Progenitor cell of endocrine pancreas (in vitro differentiated cells): ENCODE results near the gene EPS8L1. TPM values are rescaled to one million over a fixed set of nuclear protein-coding genes. Genes with fewer than 3 reads are reported as not detected.

Experiments
- DNase-seq: peaks from one replicate; pipeline ENCODE4 v3.0.0; 2021; ENCODE audit warnings: low spot score; ENCODE audit not compliant: unreplicated experiment
- H3K27ac Mint-ChIP-seq: 2 replicates; pipeline ENCODE4 v1.8.0; 2021; ENCODE audit warnings: mild to moderate bottlenecking, moderate library complexity, mixed read lengths
- H3K27me3 Mint-ChIP-seq: 2 replicates; pipeline ENCODE4 v1.8.0; 2021; ENCODE audit warnings: mixed read lengths
- H3K36me3 Mint-ChIP-seq: 2 replicates; pipeline ENCODE4 v1.8.0; 2022; ENCODE audit warnings: mixed read lengths; ENCODE audit not compliant: insufficient read depth
- H3K4me1 Mint-ChIP-seq: 2 replicates; pipeline ENCODE4 v1.8.0; 2021; ENCODE audit warnings: low read depth, mixed read lengths
- H3K4me3 Mint-ChIP-seq: 2 replicates; pipeline ENCODE4 v1.8.0; 2021; ENCODE audit warnings: low read depth, mild to moderate bottlenecking, moderate library complexity, mixed read lengths
- H3K9me3 Mint-ChIP-seq: 2 replicates; pipeline ENCODE4 v1.8.0; 2021; ENCODE audit warnings: low read depth, mixed read lengths
- total RNA-seq: library from RNA; stranded (reverse); gene quantifications from 2 replicates; pipeline ENCODE4 v1.2.1, GENCODE V29; 2021
- TF ChIP-seq, protein P1 (sequence below): fragments of 200-600 bp; sonication (generic); IDR thresholded peaks from one replicate; pipeline ENCODE4 v1.5.0; 2021; ENCODE audit warnings: antibody characterized with exemption, mild to moderate bottlenecking; ENCODE audit not compliant: unreplicated experiment

The EPS8L1 gene
- total RNA-seq, 1 donor from 2014 or later, result 14.4 TPM

DNA sequence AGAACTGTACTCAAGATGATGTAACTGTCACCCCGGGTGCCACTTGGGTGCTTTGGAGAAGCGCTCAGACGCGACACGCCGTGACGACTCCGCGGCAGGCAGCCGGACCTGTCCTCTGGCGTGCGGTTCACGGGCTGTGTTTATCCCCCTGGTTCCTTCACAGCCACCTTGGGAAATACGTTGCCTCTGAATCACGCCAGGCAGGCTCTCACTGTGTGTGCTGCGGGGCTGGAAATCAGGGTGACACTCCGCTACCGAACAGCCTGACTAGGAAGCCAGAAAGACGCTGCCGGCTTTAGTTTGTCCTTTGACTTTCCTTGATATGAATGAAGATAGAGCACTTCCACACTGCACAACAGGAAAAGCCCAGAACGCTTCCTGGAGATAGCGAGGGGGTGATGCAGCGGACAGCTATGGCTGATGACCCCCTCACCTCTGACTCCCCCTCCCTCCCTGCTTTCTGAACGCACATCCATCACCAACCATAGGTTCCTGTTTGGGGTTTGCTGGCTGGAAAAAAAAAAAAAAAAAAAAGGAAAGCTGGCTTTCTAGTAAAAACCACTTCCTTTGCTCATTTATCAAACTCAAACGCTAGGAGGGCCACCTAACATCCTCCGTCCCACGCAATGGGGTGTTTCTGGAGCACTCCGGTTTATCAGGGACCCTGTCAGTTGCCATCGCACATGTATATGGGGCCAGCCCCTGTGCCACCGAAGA lies 33.9 kb upstream of the EPS8L1 start:
- no peak overlapping the region for H3K27ac Mint-ChIP-seq
- no peaks in the 10 kb centered on the region for H3K9me3 Mint-ChIP-seq
- no peaks in the 10 kb centered on the region for H3K36me3 Mint-ChIP-seq
- no peak overlapping the region for H3K4me3 Mint-ChIP-seq
- DNase-seq, result no peak
- TF ChIP-seq, protein P1, sequence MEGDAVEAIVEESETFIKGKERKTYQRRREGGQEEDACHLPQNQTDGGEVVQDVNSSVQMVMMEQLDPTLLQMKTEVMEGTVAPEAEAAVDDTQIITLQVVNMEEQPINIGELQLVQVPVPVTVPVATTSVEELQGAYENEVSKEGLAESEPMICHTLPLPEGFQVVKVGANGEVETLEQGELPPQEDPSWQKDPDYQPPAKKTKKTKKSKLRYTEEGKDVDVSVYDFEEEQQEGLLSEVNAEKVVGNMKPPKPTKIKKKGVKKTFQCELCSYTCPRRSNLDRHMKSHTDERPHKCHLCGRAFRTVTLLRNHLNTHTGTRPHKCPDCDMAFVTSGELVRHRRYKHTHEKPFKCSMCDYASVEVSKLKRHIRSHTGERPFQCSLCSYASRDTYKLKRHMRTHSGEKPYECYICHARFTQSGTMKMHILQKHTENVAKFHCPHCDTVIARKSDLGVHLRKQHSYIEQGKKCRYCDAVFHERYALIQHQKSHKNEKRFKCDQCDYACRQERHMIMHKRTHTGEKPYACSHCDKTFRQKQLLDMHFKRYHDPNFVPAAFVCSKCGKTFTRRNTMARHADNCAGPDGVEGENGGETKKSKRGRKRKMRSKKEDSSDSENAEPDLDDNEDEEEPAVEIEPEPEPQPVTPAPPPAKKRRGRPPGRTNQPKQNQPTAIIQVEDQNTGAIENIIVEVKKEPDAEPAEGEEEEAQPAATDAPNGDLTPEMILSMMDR, result no peak
- H3K4me1 Mint-ChIP-seq, result no peaks in the 10 kb centered on the region
- H3K27me3 Mint-ChIP-seq, result no peaks in the 10 kb centered on the region

DNA sequence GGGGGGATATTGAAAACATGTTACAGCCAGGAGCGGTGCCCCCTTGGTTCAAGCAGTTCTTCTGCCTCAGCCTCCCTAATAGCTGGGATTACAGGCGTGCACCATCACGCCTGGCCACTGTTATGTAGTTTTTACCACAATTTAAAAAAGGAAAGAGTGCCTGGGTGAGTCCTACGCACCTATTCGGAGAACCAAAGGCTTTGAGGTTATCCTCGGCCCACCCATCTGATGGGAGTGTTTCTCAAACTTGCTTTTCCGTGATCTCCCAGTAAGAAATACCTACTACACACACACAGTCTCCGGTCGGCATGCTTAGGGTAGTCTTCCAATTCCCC lies 33.4 kb upstream of the EPS8L1 start:
- no peaks in the 10 kb centered on the region for H3K36me3 Mint-ChIP-seq
- H3K4me3 Mint-ChIP-seq, result no peak overlapping the region
- H3K27ac Mint-ChIP-seq, result no peak overlapping the region
- H3K27me3 Mint-ChIP-seq, result no peaks in the 10 kb centered on the region
- DNase-seq, result no peak
- TF ChIP-seq, protein P1, result no peak
- H3K9me3 Mint-ChIP-seq, result no peaks in the 10 kb centered on the region
- no peaks in the 10 kb centered on the region for H3K4me1 Mint-ChIP-seq

DNA sequence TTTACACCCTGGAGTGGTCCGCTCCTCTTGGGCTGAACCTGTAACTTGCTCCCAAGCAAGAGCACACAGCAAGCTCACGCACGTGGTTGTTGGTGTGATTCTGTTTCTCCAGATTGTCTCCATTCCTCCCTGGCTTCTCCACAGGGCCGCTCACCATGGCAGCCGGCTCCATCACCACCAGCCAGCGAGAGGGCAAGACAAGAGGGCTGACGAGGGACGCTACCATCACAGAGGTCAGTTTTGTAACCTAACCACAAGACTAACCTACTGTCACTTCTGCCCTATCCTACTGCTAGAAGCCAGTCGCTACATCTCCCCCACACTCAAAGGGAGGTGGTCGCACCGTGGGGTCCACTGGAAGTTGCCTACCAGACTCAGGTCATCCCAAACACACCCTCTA lies 33.0 kb upstream of the EPS8L1 start:
- TF ChIP-seq, protein P1, result no peak
- Mint-ChIP-seq H3K4me3 (no peak overlapping the region), H3K36me3 (no peaks in the 10 kb centered on the region), H3K4me1 (no peaks in the 10 kb centered on the region), H3K27ac (no peak overlapping the region), H3K9me3 (no peaks in the 10 kb centered on the region), H3K27me3 (no peaks in the 10 kb centered on the region)
- no peak for DNase-seq

DNA sequence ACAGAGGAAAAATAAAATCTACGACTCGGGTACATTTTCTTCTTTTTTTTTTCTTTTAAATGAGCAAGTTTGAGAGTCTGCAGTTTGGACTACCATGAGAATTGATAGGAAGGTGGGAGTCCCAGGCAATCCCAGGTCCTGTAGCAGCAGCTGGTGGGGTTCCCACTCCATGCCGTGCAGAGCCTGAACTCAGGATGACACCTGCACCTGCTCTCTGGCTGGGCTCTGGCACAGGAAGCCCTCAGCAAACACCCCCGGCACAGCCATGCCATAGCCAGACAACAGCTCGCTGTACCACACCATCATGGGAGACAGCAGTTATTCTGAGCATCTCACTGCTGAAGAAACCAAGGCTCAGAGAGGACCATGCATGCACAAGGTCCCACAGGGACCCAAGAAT lies 31.4 kb upstream of the EPS8L1 start:
- H3K36me3 Mint-ChIP-seq, result no peaks in the 10 kb centered on the region
- TF ChIP-seq, protein P1, result no peak
- no peaks in the 10 kb centered on the region for H3K27me3 Mint-ChIP-seq
- DNase-seq, result no peak
- H3K4me3 Mint-ChIP-seq, result no peak overlapping the region
- no peak overlapping the region for H3K27ac Mint-ChIP-seq
- no peaks in the 10 kb centered on the region for H3K9me3 Mint-ChIP-seq
- no peaks in the 10 kb centered on the region for H3K4me1 Mint-ChIP-seq

DNA sequence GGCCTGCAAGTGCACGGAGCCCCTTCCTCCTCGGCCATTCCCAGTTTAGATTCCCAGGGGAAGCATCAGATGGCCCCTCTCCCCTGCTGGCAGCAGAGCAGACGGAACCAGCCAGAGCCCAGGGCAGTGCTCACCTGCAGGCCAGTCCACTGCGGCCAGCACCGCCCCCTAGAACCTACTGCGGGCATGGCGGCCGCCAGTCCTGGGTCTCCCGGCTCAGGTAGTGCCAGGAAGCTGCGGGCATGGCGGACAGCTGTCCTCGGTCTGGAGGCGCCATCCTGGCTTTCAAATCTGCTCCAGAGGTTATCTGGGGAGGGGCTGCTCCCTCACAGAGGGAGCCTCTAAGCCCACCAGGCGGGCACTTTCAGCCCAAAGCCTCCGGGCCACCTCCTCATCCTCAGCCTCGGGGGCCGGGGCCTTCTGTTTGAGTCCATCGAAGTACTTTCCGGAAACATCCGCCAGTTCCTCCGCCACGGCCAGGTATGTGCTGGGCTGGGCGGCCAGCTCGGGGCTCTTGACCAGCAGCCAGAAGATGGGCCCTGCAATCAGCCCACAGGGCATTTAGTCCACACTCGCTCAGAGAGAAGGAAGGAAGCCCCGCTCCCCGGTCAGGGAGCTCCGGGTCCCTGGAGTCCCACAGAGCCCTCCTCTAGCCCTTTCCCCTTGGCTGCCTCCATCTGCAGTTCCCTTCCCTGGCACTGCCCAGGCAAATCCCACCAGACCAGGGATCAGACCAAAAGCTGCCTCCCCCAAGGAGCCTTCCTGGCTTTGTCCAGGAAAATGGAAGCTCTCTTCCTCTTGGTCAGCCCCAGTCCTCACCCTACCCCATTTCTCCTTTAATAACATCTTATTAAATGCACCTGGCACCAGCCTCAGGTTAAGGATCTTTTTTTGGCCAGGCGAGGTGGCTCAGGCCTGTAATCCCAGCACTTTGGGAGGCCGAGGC lies 30.6 kb upstream of the EPS8L1 start:
- no peak overlapping the region for H3K4me3 Mint-ChIP-seq
- H3K9me3 Mint-ChIP-seq, result no peaks in the 10 kb centered on the region
- no peak for DNase-seq
- H3K4me1 Mint-ChIP-seq, result no peaks in the 10 kb centered on the region
- H3K27ac Mint-ChIP-seq, result no peak overlapping the region
- H3K36me3 Mint-ChIP-seq, result no peaks in the 10 kb centered on the region
- TF ChIP-seq, protein P1, result no peak
- H3K27me3 Mint-ChIP-seq, result no peaks in the 10 kb centered on the region
